ENCODE data around the gene ZFAND2A. TPM values are rescaled to one million over a fixed set of nuclear protein-coding genes. Genes with fewer than 3 reads are reported as not detected.
A peak's percentile ranks its signal among the peaks of the same experiment; 100 is the strongest.

The ZFAND2A gene
- total RNA-seq, 1 donor from 2014 or later = 34.5 TPM

DNA sequence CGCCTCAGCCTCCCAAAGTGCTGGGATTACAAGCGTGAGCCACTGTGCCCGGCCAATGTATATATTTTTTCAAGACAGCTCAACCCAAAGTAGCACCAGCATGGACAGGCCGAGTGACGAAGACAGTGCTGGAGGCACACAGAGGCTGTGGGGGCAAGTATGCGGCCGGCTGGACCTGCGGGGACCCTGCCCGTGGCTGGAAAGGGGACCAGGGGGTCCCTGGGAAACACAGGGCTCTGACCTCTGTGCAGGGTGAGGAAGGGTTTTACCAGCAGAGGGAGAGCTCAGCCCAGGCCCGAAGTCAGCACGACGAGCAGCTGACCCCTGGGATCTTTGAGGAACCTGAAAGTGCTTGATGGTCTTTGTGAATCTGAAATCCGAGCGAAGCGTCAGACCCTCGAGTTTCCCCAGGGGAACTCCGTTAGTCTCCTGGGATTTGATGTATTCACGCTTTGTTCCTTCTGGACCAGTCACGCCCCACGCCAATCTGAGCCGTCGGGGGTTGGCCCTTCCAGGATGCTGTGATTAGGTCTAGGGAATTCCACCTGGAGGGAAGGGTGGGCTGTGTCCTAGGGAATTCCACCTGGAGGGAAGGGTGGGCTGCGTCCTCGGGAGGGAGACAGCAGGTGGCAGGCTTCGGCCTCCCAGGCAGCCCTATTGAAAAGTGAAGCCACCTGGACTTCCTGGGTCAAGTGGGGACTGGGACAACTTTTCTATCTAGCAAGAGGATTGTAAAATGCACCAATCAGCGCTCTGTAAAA is 10.9 kb upstream of the ZFAND2A start:
- H3K27me3 Mint-ChIP-seq (ENCODE audit: unreplicated experiment) = peaks cover 1% of the 10 kb centered on the region
- peaks cover 1% of the 10 kb centered on the region for H3K9me3 Mint-ChIP-seq (ENCODE audit: unreplicated experiment)
- H3K4me1 Mint-ChIP-seq (ENCODE audit: low read depth, unreplicated experiment) = no peaks in the 10 kb centered on the region
- H3K4me3 Mint-ChIP-seq (ENCODE audit: unreplicated experiment) = no peak overlapping the region
- no peak overlapping the region for H3K27ac Mint-ChIP-seq (ENCODE audit: unreplicated experiment)
- TF ChIP-seq, protein P1, sequence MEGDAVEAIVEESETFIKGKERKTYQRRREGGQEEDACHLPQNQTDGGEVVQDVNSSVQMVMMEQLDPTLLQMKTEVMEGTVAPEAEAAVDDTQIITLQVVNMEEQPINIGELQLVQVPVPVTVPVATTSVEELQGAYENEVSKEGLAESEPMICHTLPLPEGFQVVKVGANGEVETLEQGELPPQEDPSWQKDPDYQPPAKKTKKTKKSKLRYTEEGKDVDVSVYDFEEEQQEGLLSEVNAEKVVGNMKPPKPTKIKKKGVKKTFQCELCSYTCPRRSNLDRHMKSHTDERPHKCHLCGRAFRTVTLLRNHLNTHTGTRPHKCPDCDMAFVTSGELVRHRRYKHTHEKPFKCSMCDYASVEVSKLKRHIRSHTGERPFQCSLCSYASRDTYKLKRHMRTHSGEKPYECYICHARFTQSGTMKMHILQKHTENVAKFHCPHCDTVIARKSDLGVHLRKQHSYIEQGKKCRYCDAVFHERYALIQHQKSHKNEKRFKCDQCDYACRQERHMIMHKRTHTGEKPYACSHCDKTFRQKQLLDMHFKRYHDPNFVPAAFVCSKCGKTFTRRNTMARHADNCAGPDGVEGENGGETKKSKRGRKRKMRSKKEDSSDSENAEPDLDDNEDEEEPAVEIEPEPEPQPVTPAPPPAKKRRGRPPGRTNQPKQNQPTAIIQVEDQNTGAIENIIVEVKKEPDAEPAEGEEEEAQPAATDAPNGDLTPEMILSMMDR (IDR thresholded peaks at IDR 0.05; ENCODE audit: partially characterized antibody, unreplicated experiment) = no peak
- DNase-seq = no peak
- no peaks in the 10 kb centered on the region for H3K36me3 Mint-ChIP-seq (ENCODE audit: unreplicated experiment)

- TF ChIP-seq, protein P1 (IDR thresholded peaks at IDR 0.05; ENCODE audit: partially characterized antibody, unreplicated experiment) = peak; percentile 90
- H3K9me3 Mint-ChIP-seq (ENCODE audit: unreplicated experiment) = peaks cover 1% of the 10 kb centered on the region
- H3K27me3 Mint-ChIP-seq (ENCODE audit: unreplicated experiment) = no peaks in the 10 kb centered on the region
- peak overlapping the region; percentile 61 for H3K4me3 Mint-ChIP-seq (ENCODE audit: unreplicated experiment)
- H3K36me3 Mint-ChIP-seq (ENCODE audit: unreplicated experiment) = no peaks in the 10 kb centered on the region
- DNase-seq = peak; percentile 94
- H3K4me1 Mint-ChIP-seq (ENCODE audit: low read depth, unreplicated experiment) = no peaks in the 10 kb centered on the region
- H3K27ac Mint-ChIP-seq (ENCODE audit: unreplicated experiment) = no peak overlapping the region
Measured at GRCh38 chr7:1169409-1170368, 9.7 kb upstream of the ZFAND2A start.

- Mint-ChIP-seq H3K4me3 (ENCODE audit: unreplicated experiment) (no peak overlapping the region), H3K9me3 (ENCODE audit: unreplicated experiment) (peaks cover 1% of the 10 kb centered on the region), H3K27me3 (ENCODE audit: unreplicated experiment) (no peaks in the 10 kb centered on the region), H3K4me1 (ENCODE audit: low read depth, unreplicated experiment) (no peaks in the 10 kb centered on the region), H3K27ac (ENCODE audit: unreplicated experiment) (no peak overlapping the region), H3K36me3 (ENCODE audit: unreplicated experiment) (no peaks in the 10 kb centered on the region)
- DNase-seq = no peak
- TF ChIP-seq, protein P1 (IDR thresholded peaks at IDR 0.05; ENCODE audit: partially characterized antibody, unreplicated experiment) = no peak
Measured at GRCh38 chr7:1168422-1168821, 8.4 kb upstream of the ZFAND2A start.

DNA sequence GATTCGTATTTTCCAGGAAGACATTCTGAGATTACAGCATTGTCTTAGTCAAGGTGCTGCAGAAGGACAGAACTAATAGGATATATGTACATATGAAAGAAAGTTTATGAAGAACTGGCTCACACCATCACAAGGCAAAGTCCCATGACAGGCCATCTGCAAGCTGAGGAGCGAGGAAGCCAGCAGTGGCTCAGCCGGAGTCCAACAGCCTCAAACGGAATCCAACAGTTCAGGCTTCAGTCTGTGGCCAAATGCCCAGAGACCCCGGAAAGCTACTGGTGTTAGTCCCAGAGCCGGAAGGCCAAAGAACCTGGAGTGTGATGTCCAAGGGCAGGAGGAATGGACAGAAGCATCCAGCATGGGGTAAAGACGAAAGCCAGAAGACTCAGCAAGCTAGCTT is 4.4 kb upstream of the ZFAND2A start:
- Mint-ChIP-seq H3K36me3 (ENCODE audit: unreplicated experiment) (no peaks in the 10 kb centered on the region), H3K9me3 (ENCODE audit: unreplicated experiment) (peaks cover 4% of the 10 kb centered on the region), H3K4me1 (ENCODE audit: low read depth, unreplicated experiment) (peaks cover 6% of the 10 kb centered on the region), H3K27me3 (ENCODE audit: unreplicated experiment) (no peaks in the 10 kb centered on the region), H3K27ac (ENCODE audit: unreplicated experiment) (no peak overlapping the region), H3K4me3 (ENCODE audit: unreplicated experiment) (no peak overlapping the region)
- DNase-seq = no peak
- TF ChIP-seq, protein P1 (IDR thresholded peaks at IDR 0.05; ENCODE audit: partially characterized antibody, unreplicated experiment) = no peak
